ENCODE results near the gene ZFP30.

The ZFP30 gene

GRCh38 chr19:37594304-37594981, 60.8 kb downstream of the ZFP30 start, which contains the start of the genes ZNF540 and ZNF571:
Gene ZNF540, plus strand, starts transcription at chr19:37594876. Its CDS starts 3,572 bp downstream, at chr19:37598448.
Gene ZNF571, minus strand, starts transcription at chr19:37594792. Its CDS starts 8,116 bp downstream, at chr19:37586676.
- H3K36me3 Mint-ChIP-seq, result peaks cover 33% of the 10 kb centered on the region

GRCh38 chr19:37593996-37594303, 61.3 kb downstream of the ZFP30 start:
- Mint-ChIP-seq H3K4me3 (peak overlapping the region; percentile 90), H3K4me1 (peaks cover 17% of the 10 kb centered on the region), H3K27ac (peak overlapping the region; percentile 94), H3K27me3 (no peaks in the 10 kb centered on the region), H3K36me3 (peaks cover 34% of the 10 kb centered on the region), H3K9me3 (peaks cover 10% of the 10 kb centered on the region)
- no peak for ATAC-seq

More at GRCh38 chr19:37594304-37594981, 60.8 kb downstream of the ZFP30 start, which contains the start of the genes ZNF540 and ZNF571:
- Mint-ChIP-seq H3K9me3 (peaks cover 10% of the 10 kb centered on the region), H3K27me3 (no peaks in the 10 kb centered on the region), H3K4me1 (peaks cover 17% of the 10 kb centered on the region), H3K4me3 (peak within 1 kb of the TSS; percentile 90), H3K27ac (peak within 1 kb of the TSS; percentile 94)
- ATAC-seq, result peak; percentile 99

GRCh38 chr19:37583340-37583739, 71.9 kb downstream of the ZFP30 start:
- Mint-ChIP-seq H3K4me1 (no peaks in the 10 kb centered on the region), H3K27ac (no peak overlapping the region), H3K4me3 (no peak overlapping the region), H3K9me3 (peaks cover 28% of the 10 kb centered on the region), H3K27me3 (no peaks in the 10 kb centered on the region), H3K36me3 (no peaks in the 10 kb centered on the region)
- ATAC-seq, result no peak

GRCh38 chr19:37572203-37572602, 83.1 kb downstream of the ZFP30 start:
- ATAC-seq, result no peak
- H3K27me3 Mint-ChIP-seq, result no peaks in the 10 kb centered on the region
- no peaks in the 10 kb centered on the region for H3K4me1 Mint-ChIP-seq
- H3K27ac Mint-ChIP-seq, result no peak overlapping the region
- no peak overlapping the region for H3K4me3 Mint-ChIP-seq
- peaks cover 38% of the 10 kb centered on the region for H3K9me3 Mint-ChIP-seq
- H3K36me3 Mint-ChIP-seq, result peaks cover 38% of the 10 kb centered on the region

- H3K9me3 Mint-ChIP-seq, result peaks cover 31% of the 10 kb centered on the region
- ATAC-seq, result no peak
- no peak overlapping the region for H3K4me3 Mint-ChIP-seq
- H3K4me1 Mint-ChIP-seq, result no peaks in the 10 kb centered on the region
- no peaks in the 10 kb centered on the region for H3K27me3 Mint-ChIP-seq
- no peak overlapping the region for H3K27ac Mint-ChIP-seq
- H3K36me3 Mint-ChIP-seq, result peaks cover 86% of the 10 kb centered on the region
Measured at GRCh38 chr19:37565370-37565669, 89.9 kb downstream of the ZFP30 start.

GRCh38 chr19:37564624-37565369, 90.5 kb downstream of the ZFP30 start:
- Mint-ChIP-seq H3K27me3 (no peaks in the 10 kb centered on the region), H3K4me3 (no peak overlapping the region), H3K27ac (no peak overlapping the region), H3K4me1 (no peaks in the 10 kb centered on the region), H3K36me3 (peaks cover 81% of the 10 kb centered on the region), H3K9me3 (peaks cover 27% of the 10 kb centered on the region)
- ATAC-seq, result no peak
